Measurements from ENCODE around the gene ITGA3.

ITGA3 gene

DNA sequence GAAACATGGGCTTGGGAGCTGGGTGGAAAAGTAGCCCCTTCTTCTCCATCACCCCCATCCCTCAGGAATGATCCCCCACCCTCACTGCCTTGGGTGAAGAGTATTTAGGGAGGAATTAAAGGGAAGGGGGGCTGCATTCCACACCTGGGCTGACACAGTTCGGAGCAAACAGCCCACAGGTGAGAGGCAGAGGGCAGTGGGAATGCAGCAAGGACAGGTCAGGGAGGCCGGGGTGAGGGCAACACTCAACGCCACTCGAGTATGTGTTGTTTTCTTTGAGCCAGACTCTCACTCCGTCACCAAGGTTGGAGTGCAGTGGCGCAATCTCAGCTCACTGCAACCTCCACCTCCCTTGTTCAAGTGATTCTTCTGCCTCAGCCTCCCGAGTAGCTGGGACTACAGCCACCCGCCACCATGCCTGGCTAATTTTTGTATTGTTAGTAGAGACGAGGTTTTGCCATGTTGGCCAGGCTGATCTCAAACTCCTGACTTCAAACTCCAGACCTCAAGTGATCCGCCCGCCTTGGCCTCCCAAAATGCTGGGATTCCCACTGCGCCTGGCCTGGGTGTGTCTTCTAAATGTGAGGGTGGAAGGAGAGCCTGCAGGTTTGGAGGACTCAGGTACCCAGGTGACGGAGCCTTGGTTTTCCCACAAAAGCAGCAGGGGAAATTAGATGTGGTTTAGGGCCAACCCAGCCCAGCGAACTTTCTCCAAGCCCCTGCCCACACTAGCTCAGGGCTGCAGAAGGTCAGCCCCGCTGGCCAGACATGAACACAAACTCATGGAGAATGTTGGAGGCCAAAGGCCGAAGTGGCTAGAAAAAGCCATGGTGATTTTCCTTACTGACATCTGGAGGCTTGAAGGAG is 21.2 kb upstream of the ITGA3 start:
- ChIA-PET CTCF (interaction anchor here (1.5 to 5.1 kb wide), 3 partner anchors 37 to 59 kb away, joined by 6 to 24 read pairs (median 10); no protein-coding TSS in a partner anchor), POLR2A (no interaction called here)
- TF ChIP-seq, protein P1, sequence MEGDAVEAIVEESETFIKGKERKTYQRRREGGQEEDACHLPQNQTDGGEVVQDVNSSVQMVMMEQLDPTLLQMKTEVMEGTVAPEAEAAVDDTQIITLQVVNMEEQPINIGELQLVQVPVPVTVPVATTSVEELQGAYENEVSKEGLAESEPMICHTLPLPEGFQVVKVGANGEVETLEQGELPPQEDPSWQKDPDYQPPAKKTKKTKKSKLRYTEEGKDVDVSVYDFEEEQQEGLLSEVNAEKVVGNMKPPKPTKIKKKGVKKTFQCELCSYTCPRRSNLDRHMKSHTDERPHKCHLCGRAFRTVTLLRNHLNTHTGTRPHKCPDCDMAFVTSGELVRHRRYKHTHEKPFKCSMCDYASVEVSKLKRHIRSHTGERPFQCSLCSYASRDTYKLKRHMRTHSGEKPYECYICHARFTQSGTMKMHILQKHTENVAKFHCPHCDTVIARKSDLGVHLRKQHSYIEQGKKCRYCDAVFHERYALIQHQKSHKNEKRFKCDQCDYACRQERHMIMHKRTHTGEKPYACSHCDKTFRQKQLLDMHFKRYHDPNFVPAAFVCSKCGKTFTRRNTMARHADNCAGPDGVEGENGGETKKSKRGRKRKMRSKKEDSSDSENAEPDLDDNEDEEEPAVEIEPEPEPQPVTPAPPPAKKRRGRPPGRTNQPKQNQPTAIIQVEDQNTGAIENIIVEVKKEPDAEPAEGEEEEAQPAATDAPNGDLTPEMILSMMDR (IDR thresholded peaks at IDR 0.05; ENCODE audit: control extremely low read depth, extremely low read depth, low read depth, missing control alignments), result no peak
- DNase-seq (ENCODE audit: extremely low spot score), result no peak

DNA sequence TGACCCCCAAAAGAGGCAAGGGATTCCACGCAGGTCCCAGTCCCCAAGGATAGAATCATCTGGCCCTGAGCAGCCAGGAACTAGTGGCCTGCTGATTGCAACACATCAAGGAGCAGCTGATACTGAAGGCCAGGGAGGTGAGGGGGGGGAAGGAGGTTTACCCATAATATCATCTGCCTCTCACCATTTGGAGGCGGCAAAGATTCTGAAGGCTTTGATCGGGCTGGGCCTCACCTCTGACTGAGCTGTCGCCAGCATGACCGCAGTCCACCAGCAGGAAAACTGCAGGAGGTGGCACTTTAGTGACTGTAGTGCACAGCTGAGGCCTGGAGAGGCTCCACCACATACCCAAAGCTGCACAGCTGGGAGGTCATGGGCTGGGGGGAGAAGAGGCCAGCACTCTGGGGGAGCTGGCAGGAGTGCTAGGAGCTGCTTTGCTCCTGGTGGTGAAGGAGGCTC is 20.5 kb upstream of the ITGA3 start:
- TF ChIP-seq, protein P1 (IDR thresholded peaks at IDR 0.05; ENCODE audit: control extremely low read depth, extremely low read depth, low read depth, missing control alignments), result no peak
- ChIA-PET POLR2A (no interaction called here), CTCF (interaction anchor here (0.8 to 5.1 kb wide), 4 partner anchors 38 to 59 kb away, joined by 3 to 24 read pairs (median 8); no protein-coding TSS in a partner anchor)
- peak; percentile 11 for DNase-seq (ENCODE audit: extremely low spot score)

DNA sequence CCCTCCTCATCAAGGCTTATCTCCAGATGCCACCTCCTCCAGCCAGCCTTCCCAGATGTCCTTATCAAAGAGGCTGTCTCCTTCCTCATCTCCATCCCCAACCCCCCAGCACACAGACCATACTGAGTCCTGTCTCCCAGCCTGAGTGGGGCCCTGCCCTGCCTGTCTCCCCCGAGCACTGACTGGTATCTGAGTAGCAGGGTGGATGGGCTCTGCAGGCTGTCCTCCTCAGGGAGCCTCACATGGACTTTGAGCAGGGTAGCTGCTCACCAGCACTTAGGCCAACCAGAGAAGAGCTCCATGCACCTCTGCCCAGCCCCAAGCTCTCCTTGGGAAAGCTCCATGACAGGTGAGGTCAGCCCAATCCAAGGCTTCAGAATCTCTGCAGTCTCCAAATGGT is 20.0 kb upstream of the ITGA3 start:
- CTCF ChIA-PET, result interaction anchor here (0.8 to 5.1 kb wide), 4 partner anchors 39 to 58 kb away, joined by 3 to 24 read pairs (median 6); no protein-coding TSS in a partner anchor
- TF ChIP-seq, protein P1 (IDR thresholded peaks at IDR 0.05; ENCODE audit: control extremely low read depth, extremely low read depth, low read depth, missing control alignments), result no peak
- POLR2A ChIA-PET, result interaction anchor here (0.6 kb wide), 1 partner anchor 625 kb away, joined by 7 read pairs; no protein-coding TSS in a partner anchor
- no peak for DNase-seq (ENCODE audit: extremely low spot score)

DNA sequence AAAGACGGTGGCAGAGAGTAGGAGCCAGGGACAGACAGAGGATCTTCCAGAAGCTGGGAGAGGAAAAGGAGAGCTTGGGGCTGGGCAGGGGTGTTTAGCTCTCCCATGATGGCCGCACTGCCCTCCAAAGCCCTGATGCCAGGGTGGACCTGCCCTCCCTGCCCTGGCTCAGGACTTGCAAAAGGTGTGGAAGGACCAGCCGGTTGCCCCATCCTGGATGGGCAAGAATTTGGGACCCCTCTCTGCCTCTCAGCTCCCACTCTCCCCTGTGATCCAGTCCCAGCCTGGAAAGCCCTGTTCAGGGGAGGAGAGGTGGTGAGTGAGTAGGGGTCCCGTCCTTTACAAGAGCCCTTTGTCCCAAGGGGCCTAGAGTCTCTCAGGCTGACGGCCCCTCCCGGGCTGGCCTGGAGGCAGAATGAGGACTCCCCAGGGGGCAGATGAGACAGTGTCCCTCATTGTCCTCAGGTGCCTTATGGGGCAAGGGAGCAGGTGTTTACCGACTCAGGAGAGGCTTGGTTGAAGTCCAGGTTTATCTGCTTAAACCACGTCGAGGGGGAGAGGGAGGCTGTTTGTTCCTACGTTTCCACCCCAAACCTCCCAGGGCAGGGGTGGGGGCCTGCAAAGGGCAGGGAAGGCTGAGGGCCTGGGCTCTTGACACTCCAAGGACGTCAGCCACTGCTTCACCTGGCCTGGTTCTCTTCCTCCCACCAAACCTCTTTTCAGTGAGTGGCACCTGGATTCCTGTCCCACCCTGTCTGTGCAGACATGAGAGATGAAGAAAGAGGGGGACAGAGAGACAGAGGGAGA is 19.3 kb upstream of the ITGA3 start:
- POLR2A ChIA-PET, result interaction anchor here (0.6 kb wide), 1 partner anchor 624 kb away, joined by 7 read pairs; no protein-coding TSS in a partner anchor
- CTCF ChIA-PET, result interaction anchor here (1.1 to 5.1 kb wide), 4 partner anchors 39 to 84 kb away, joined by 3 to 24 read pairs (median 6); no protein-coding TSS in a partner anchor
- TF ChIP-seq, protein P1 (IDR thresholded peaks at IDR 0.05; ENCODE audit: control extremely low read depth, extremely low read depth, low read depth, missing control alignments), result no peak
- DNase-seq (ENCODE audit: extremely low spot score), result no peak

DNA sequence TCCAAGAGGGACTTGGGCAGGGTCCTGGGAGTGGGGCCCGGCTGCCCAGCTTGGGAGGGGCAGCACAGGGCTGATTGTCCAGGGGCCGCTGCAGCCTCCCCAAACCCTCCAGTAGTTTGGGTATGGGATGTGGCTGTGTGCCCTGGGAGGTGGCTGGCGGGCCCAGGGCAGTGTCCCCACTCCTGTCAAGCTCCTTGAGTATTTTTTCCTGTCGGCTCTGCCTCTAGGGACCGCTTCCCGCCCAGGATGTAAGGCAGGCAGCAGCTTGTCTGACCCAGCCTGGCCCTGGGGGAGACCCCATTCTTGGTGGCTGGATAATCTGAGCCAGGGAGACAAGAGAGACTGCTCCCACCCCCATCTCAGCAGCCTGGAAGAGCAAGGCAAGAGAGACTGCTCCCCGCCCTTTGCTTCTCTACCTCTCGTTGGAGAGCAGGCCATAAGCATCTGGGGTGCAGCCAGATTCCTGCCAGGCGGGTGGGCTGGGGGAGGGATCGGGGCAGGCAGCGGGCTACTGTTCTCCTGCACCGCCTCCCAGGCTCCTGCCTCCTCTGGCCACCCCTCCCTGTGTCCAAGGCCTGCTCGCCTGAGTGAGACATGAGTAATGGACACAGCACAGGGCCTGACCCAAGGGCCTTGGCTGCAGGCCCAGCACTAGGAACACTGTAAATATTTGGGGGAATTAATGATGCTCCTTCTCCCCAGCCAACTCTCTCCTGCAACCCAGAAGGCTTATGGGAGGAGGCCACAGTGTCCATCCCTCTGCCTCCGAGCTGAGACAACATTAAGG is 18.4 kb upstream of the ITGA3 start:
- TF ChIP-seq, protein P1 (IDR thresholded peaks at IDR 0.05; ENCODE audit: control extremely low read depth, extremely low read depth, low read depth, missing control alignments), result no peak
- DNase-seq (ENCODE audit: extremely low spot score), result no peak
- ChIA-PET CTCF (interaction anchor here (1.1 to 5.1 kb wide), 5 partner anchors 12 to 85 kb away, joined by 3 to 24 read pairs (median 4); no protein-coding TSS in a partner anchor), POLR2A (no interaction called here)
